Astrocyte of the spinal cord (primary cell): ENCODE measurements around the gene JAG1.

Source experiments
- DNase-seq: peaks from one replicate; pipeline ENCODE4 v3.0.0; 2011; ENCODE audit warnings: low read depth, low spot score
- H3K4me3 ChIP-seq: 2 replicates; pipeline ENCODE4 v1.5.1; 2011; ENCODE audit warnings: low read depth, mild to moderate bottlenecking, low read length, moderate library complexity
- CTCF ChIP-seq: IDR thresholded peaks from 2 replicates; pipeline ENCODE4 v1.5.1; 2012; ENCODE audit warnings: low read depth, mild to moderate bottlenecking, low read length, inconsistent platforms
- in situ Hi-C: cut with HindIII; loops from 2 replicates; pipeline ENCODE4 v1.10.0; 2017; ENCODE audit warnings: low sequenced_read_pairs

Gene JAG1

GRCh38 chr20:10669843-10670446 lies 3.9 kb downstream of the JAG1 start:
- no peak for DNase-seq
- H3K4me3 ChIP-seq: peak overlapping the region; percentile 83
- in situ Hi-C loops: no loop called here
- no peak for TF ChIP-seq CTCF

GRCh38 chr20:10668677-10669368 lies 5.0 kb downstream of the JAG1 start:
- no peak overlapping the region for H3K4me3 ChIP-seq
- in situ Hi-C loops: no loop called here

GRCh38 chr20:10667560-10668167 lies 6.1 kb downstream of the JAG1 start:
- in situ Hi-C loops: no loop called here
- no peak for DNase-seq
- TF ChIP-seq CTCF: no peak
- no peak overlapping the region for H3K4me3 ChIP-seq

More at GRCh38 chr20:10668677-10669368, 5.0 kb downstream of the JAG1 start:
- DNase-seq: no peak
- TF ChIP-seq CTCF: no peak

GRCh38 chr20:10667077-10667401 lies 6.8 kb downstream of the JAG1 start:
- no peak for DNase-seq
- in situ Hi-C loops: no loop called here
- no peak for TF ChIP-seq CTCF
- no peak overlapping the region for H3K4me3 ChIP-seq

- H3K4me3 ChIP-seq: no peak overlapping the region
- no peak for DNase-seq
- in situ Hi-C loops: no loop called here
- no peak for TF ChIP-seq CTCF
Measured at GRCh38 chr20:10666221-10667076, 7.3 kb downstream of the JAG1 start.

GRCh38 chr20:10665791-10666190 lies 8.0 kb downstream of the JAG1 start:
- H3K4me3 ChIP-seq: no peak overlapping the region
- DNase-seq: no peak
- in situ Hi-C loops: no loop called here
- no peak for TF ChIP-seq CTCF
